ENCODE measurements around the gene ASXL2.
A peak's percentile ranks its signal among the peaks of the same experiment; 100 is the strongest.
"Not testable (repeated sequence)": the region's sequence is repeated elsewhere in the genome, so short reads cannot be mapped to it uniquely, and the experiment has no call there.

Gene ASXL2

DNA sequence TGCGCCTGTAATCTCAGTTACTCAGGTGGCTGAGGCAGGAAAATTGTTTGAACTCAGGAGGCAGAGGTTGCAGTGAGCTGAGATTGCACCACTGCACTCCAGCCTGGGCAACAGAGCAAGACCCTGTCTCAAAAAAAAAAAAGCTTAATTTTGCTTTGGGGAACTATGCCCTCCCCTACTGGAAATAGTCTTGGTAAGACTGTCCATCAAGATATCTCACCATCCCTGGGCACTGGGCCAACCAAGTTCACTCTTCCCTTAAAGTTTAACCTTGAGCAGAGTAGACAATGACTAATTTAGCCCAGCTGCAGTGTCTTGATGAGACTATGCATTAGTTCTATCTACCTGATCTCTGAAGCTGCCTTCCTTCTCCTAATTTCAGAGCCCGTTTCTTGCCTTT is 44.7 kb downstream of the ASXL2 start:
- Mint-ChIP-seq H3K9me3 (peaks cover 10 to 13% of the 10 kb centered on the region in 2 donors), H3K27ac (peak overlapping the region; percentile 84), H3K36me3 (peaks cover 37 to 56% of the 10 kb centered on the region in 2 donors), H3K27me3 (no peaks in the 10 kb centered on the region), H3K4me3 (no peak overlapping the region), H3K4me1 (peaks cover 10 to 40% of the 10 kb centered on the region in 2 donors)
- ATAC-seq (replicated peaks): no peak
- DNase-seq: no peak

DNA sequence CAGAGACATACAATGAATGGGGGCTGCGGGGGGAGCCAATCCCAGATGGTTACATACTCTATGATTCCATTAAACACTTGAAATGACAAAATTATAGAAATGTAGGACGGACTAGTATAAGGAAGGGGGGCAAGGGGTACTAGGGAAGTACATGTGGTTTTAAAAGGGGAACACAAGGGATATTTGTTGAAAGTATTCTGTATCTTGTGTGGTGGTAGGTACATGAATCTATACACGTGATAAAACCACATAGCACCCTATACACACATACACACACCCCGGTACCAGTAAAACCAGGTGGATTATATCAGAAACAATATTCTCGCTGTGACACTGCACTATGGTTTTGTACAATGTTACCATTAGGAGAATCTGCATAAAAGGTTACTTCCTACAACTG is 45.4 kb downstream of the ASXL2 start:
- H3K4me1 Mint-ChIP-seq: peaks cover 10 to 35% of the 10 kb centered on the region in 2 donors
- H3K27me3 Mint-ChIP-seq: no peaks in the 10 kb centered on the region
- H3K27ac Mint-ChIP-seq: no peak overlapping the region
- H3K36me3 Mint-ChIP-seq: peaks cover 37 to 56% of the 10 kb centered on the region in 2 donors
- H3K9me3 Mint-ChIP-seq: peaks cover 10 to 13% of the 10 kb centered on the region in 2 donors
- DNase-seq (no peak), ATAC-seq (replicated peaks) (no peak)
- no peak overlapping the region for H3K4me3 Mint-ChIP-seq

DNA sequence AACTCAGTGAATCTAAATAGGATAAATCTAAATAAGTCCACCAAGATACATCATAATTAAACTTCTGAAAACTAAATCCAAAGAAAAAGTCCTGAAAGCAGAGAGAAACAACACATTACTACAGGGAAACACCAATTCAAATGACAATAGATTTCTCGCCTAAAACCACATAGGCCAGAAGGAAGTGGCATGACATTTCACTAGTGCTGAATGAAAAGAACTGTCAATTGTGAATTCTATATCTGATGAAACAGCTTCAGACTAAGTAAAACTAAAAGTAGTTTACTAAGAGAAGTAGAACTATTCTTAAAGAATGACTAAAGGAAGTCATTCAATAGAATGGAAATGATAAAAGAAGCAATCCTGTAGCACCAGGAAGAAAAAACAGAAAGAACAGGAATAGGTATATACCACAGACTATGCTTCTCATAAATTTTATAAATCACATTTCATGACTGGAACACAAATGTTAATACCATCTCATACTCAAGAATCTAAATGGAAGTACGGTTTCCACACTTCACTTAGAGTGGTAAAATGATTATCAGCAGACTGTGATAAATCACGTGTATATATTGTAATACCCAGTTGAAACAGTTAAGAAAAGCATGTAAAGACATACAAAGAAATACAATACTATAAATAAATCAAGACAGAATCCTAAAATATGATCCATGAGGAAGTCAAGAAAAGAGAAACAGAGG is 46.4 kb downstream of the ASXL2 start:
- H3K27me3 Mint-ChIP-seq: no peaks in the 10 kb centered on the region
- H3K4me3 Mint-ChIP-seq: peak overlapping the region; percentile 43 to 48
- H3K36me3 Mint-ChIP-seq: peaks cover 37 to 60% of the 10 kb centered on the region in 2 donors
- peak; percentile 72 to 89 for ATAC-seq (replicated peaks)
- H3K27ac Mint-ChIP-seq: peak overlapping the region; percentile 16
- peaks cover 10 to 35% of the 10 kb centered on the region in 2 donors for H3K4me1 Mint-ChIP-seq
- DNase-seq: no peak
- peaks cover 10 to 13% of the 10 kb centered on the region in 2 donors for H3K9me3 Mint-ChIP-seq

DNA sequence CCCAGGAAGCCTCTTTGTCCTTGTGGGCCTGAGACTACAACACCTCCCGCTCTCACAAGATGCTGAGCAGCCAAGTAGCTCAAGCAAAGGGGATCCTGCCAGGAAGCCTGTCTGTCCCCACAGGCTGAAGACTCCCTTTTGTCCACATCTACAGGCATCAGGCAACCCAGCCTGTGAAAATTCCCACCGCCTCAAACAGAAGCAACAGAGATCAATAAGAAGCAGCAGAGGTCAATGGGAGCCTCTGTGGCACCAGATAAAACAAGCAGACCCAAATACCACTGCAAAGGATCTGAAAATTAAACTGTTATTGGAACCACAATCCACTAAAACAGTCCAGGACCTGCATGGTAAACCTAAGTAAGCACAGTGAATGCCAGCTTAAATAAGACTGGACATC is 48.5 kb downstream of the ASXL2 start:
- peaks cover 39 to 58% of the 10 kb centered on the region in 2 donors for H3K36me3 Mint-ChIP-seq
- peaks cover 10 to 13% of the 10 kb centered on the region in 2 donors for H3K9me3 Mint-ChIP-seq
- no peak for DNase-seq
- no peak overlapping the region for H3K27ac Mint-ChIP-seq
- peaks cover 18 to 52% of the 10 kb centered on the region in 2 donors for H3K4me1 Mint-ChIP-seq
- ATAC-seq (replicated peaks): no peak
- H3K4me3 Mint-ChIP-seq: no peak overlapping the region
- no peaks in the 10 kb centered on the region for H3K27me3 Mint-ChIP-seq

DNA sequence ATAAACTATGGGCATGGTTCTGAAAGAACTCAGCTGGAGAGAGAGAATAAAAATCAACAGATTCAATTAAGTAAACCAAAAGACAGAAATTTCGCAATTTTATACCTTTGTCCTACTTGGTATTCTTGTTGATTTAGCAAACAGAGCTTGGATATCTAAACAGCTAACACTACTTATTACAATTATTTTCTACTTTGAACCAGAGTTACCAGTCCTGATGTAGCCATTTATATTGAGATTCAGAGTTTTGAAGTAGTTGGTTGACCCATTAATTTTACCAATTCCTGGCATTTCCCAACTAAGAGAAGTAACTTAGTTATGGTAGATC is 48.9 kb downstream of the ASXL2 start:
- Mint-ChIP-seq H3K27ac (no peak overlapping the region), H3K4me3 (no peak overlapping the region), H3K4me1 (peaks cover 21 to 57% of the 10 kb centered on the region in 2 donors)

DNA sequence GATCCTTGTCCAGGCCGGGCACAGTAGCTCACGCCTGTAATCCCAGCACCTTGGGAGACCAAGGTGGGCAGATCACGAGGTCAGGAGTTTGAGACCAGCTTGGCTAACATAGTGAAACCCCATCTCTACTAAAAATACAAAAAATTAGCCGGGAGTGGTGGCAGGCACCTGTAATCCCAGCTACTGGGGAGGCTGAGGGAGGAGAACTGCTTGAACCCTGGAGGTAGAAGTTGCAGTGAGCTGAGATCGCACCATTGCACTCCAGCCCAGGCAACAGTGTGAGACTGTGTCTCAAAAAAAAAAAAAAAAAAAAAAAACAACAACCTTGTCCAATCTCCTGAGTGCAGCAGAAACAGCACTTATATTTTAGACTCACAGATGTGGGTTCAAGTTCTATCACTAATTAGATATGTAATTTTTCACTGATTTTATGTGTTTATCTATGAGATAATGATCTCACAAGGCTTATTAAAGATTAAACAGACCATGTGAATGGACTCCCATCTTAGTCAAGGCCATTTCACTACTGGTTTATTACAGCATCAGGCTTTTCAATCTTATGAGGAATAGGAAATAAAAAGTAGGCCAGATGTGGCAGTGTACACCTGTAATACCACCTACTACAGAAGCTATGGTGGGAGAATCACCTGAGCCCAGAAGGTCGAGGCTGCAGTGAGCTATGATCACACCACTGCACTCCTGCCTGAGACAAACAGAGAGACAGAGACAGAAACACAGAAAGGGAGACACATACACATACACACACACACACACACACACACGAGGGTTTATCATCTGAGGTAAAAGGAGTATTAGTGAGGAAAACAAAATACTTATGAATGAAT is 49.5 kb downstream of the ASXL2 start:
- peak overlapping the region in 1 of 2 donors; percentile 6 for H3K4me3 Mint-ChIP-seq
- not testable (repeated sequence) for H3K27ac Mint-ChIP-seq; DNase-seq; H3K27me3 Mint-ChIP-seq; ATAC-seq (replicated peaks)
- H3K4me1 Mint-ChIP-seq: peaks cover 21 to 58% of the 10 kb centered on the region in 2 donors
- peaks cover 8 to 13% of the 10 kb centered on the region in 2 donors for H3K9me3 Mint-ChIP-seq
- H3K36me3 Mint-ChIP-seq: peaks cover 34 to 50% of the 10 kb centered on the region in 2 donors

More for the DNA sequence above, 48.9 kb downstream of the ASXL2 start:
- Mint-ChIP-seq H3K36me3 (peaks cover 38 to 53% of the 10 kb centered on the region in 2 donors), H3K27me3 (no peaks in the 10 kb centered on the region), H3K9me3 (peaks cover 10 to 13% of the 10 kb centered on the region in 2 donors)
- ATAC-seq (replicated peaks): no peak
- DNase-seq: no peak

DNA sequence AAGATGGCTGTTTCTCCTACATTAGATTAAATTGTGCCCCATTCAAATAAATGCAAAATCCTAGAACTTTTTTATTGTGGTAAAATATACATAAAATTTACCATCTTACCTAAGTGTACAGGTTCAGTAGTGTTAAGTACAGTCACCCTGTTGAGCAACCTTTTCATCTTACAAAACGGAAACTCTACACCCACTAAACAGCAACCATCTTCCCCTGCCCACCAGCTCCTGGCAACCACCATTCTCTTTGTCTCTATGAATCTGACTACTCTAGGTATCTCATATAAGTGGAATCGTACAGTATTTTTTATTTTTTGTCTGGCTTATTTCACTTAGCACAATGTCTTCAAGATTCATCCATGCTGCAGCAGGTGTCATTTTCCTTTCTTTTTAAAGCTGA is 53.0 kb downstream of the ASXL2 start:
- H3K4me3 Mint-ChIP-seq: peak overlapping the region in 1 of 2 donors; percentile 58
- DNase-seq (no peak), ATAC-seq (replicated peaks) (peak; percentile 54 to 62)
- peaks cover 22 to 36% of the 10 kb centered on the region in 2 donors for H3K36me3 Mint-ChIP-seq
- no peak overlapping the region for H3K27ac Mint-ChIP-seq
- no peaks in the 10 kb centered on the region for H3K9me3 Mint-ChIP-seq
- peaks cover 21 to 59% of the 10 kb centered on the region in 2 donors for H3K4me1 Mint-ChIP-seq
- no peaks in the 10 kb centered on the region for H3K27me3 Mint-ChIP-seq

DNA sequence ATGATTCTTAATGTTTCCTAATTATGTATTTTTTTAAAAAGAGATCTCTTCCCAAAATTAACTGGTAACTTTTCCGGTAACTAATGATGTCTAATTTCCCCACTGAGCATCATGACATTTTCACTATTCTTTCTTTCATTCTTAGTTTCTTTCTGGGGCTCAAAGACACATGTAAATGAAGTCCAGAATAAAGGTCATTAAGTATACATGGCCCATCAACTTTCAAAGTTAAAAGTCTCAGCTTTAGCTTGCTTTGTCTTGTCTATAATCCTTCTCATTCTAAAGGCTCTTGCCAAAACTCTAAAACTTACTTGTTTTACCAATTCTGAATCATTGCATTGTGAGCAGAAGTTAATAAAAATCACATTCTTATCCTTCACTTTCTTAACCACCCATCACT is 53.6 kb downstream of the ASXL2 start:
- ATAC-seq (replicated peaks): peak; percentile 62 to 69
- H3K4me1 Mint-ChIP-seq: peaks cover 20 to 55% of the 10 kb centered on the region in 2 donors
- H3K27me3 Mint-ChIP-seq: no peaks in the 10 kb centered on the region
- H3K9me3 Mint-ChIP-seq: no peaks in the 10 kb centered on the region
- DNase-seq: no peak
- peak overlapping the region; percentile 13 to 58 for H3K4me3 Mint-ChIP-seq
- peak overlapping the region; percentile 22 for H3K27ac Mint-ChIP-seq
- H3K36me3 Mint-ChIP-seq: peaks cover 18 to 32% of the 10 kb centered on the region in 2 donors

DNA sequence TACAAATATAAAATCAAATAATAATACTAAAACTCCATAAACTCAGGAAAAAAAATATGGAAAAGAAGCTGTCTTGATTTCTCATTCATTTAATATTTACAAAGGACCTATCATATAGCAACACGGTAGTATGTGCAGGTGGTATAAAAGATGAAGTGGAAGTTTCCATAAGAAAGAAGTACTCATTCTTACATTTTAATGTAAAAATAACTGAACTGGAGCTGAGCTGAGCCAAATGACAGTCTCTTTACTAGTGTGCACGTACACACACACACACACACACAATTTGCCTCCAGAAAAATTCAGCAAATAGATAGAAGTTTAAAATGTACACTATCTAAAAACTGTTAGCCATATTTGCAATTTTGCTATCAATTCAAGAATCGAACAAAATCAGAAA is 54.1 kb downstream of the ASXL2 start:
- H3K4me3 Mint-ChIP-seq: peak overlapping the region in 1 of 2 donors; percentile 58
- peaks cover 17 to 30% of the 10 kb centered on the region in 2 donors for H3K36me3 Mint-ChIP-seq
- peaks cover 18 to 51% of the 10 kb centered on the region in 2 donors for H3K4me1 Mint-ChIP-seq
- H3K27ac Mint-ChIP-seq: no peak overlapping the region
- H3K27me3 Mint-ChIP-seq: no peaks in the 10 kb centered on the region
- no peak for DNase-seq
- H3K9me3 Mint-ChIP-seq: no peaks in the 10 kb centered on the region
- peak; percentile 52 for ATAC-seq (replicated peaks)

DNA sequence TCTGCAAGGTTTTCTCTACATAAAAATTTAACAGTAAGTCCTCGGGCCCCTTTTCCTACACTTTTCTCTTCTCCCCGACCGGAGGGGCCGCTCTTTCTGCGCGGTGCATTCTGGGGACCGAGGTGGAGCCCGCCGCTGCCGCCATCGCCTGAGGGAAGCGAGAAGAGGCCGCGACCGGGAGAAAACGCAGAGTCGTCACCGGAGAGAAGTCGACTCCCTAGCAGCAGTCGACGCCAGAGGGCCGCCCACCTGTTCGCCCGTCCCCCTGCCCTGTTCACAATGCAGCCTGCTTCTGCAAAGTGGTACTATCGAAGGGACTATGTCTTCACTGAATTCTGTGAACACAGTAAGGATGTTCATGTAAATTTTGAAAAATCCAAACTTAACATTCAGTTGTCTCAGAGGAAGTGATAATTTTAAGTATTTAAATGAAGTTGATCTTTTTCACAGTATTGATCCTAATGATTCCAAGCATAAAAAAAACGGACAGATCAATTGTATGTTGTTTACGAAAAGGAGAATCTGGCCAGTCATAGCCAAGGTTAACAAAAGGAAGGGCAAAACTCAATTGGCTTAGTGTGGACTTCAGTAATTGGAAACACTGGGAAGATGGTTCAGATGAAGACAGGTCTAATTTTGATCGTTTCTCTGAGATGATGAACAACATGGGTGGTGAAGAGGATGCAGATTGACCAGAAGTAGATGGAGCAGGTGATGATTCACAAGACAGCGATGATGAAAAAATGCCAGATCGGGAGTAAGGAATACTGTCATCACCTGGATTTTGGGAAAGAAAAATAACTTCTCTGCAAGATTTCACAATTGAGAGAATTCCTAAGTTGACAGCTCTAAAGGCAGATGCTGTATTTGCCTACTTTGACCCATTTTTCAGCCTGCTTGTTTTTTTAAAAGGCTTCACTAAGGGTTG is 55.8 kb downstream of the ASXL2 start:
- Mint-ChIP-seq H3K4me1 (peaks cover 19 to 55% of the 10 kb centered on the region in 2 donors), H3K27me3 (no peaks in the 10 kb centered on the region), H3K27ac (peak overlapping the region; percentile 91), H3K36me3 (peaks cover 17 to 22% of the 10 kb centered on the region in 2 donors), H3K4me3 (peak overlapping the region; percentile 37 to 80), H3K9me3 (no peaks in the 10 kb centered on the region)
- ATAC-seq (replicated peaks): peak; percentile 85 to 90
- DNase-seq: peak; percentile 48

DNA sequence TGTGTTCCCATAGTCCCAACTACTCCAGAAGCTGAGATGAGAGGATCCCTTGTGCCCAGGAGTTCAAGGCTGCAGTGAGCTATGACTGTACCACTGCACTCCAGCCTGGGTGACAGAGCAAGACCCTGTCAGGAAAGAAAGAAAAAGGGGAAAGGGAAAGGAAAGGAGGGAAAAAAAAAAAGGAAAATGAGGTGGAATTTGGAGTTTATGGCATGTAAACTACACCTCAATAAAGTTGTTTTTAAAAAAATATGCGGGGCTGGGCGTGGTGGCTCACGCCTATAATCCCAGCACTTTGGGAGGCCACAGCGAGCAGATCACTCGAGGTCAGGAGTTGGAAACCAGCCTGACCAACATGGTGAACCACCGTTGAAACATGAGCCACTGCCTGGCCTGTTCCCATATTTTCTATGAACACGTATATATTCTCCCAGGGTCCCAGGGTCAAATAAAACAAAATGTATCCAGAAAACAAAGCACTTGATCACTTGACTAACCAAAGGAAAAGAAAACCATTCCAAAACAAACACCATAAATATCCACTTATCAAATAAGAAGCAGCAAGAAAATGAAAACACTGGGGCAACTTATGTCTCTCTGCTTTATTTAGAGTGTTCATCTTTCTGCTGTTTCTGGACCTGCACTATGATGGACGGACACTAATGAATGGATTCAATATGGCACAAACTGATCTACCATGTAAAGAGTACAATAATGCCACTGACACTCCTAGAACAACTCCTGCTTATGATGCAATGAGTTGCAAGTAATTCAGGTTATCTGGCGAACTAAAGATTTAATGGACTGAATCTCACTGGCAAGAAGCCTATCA is 56.8 kb downstream of the ASXL2 start:
- no peaks in the 10 kb centered on the region for H3K27me3 Mint-ChIP-seq

DNA sequence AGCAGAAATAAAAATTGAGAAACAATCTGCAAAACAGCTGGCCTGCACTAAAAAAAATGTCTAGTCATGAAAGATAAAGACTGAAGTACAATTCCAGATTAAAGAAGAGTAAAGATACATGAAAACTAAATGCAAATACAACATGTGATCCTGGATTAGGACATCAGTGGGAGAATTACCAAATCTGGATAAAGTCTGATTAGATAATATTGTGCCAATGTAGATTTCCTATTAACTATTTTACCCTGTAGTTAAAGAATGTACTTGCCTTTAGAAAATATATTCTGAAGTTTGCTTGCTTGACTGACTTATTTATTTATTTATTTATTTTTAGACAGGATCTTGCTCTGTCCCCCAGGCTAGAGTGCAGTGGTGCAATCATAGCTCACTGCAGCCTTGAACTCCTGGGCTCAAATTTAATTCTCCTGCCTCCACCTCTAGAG is 58.7 kb downstream of the ASXL2 start:
- Mint-ChIP-seq H3K9me3 (no peaks in the 10 kb centered on the region), H3K36me3 (peaks cover 19 to 27% of the 10 kb centered on the region in 2 donors), H3K27ac (no peak overlapping the region), H3K4me1 (peaks cover 10 to 47% of the 10 kb centered on the region in 2 donors), H3K27me3 (no peaks in the 10 kb centered on the region), H3K4me3 (no peak overlapping the region)
- DNase-seq (no peak), ATAC-seq (replicated peaks) (no peak)

More for the DNA sequence above, 56.8 kb downstream of the ASXL2 start:
- H3K9me3 Mint-ChIP-seq: no peaks in the 10 kb centered on the region
- H3K27ac Mint-ChIP-seq: peak overlapping the region; percentile 80
- no peak for ATAC-seq (replicated peaks)
- H3K4me1 Mint-ChIP-seq: peaks cover 19 to 56% of the 10 kb centered on the region in 2 donors
- H3K4me3 Mint-ChIP-seq: peak overlapping the region; percentile 37 to 80
- peaks cover 16 to 20% of the 10 kb centered on the region in 2 donors for H3K36me3 Mint-ChIP-seq
- no peak for DNase-seq

DNA sequence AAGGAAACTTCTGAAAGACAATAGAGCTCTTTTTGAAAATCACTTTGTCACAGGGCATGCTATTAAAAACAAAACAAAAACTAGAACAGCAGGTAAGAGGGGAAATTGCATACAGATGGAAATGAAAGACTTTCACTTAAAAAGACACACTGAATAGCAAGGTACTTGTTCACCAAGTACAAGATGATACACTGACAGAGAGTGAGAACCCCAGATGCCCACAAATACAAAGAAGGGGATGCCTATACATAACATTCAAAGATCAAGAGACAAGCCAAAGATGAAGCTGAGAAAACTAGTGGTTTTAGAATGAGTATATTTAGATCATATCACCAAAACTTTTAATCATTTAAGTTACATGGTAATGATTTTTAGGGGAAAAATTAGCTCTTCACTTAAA is 60.7 kb downstream of the ASXL2 start:
- DNase-seq: no peak
- H3K27ac Mint-ChIP-seq: no peak overlapping the region
- peaks cover 8 to 34% of the 10 kb centered on the region in 2 donors for H3K4me1 Mint-ChIP-seq
- peaks cover 18 to 25% of the 10 kb centered on the region in 2 donors for H3K36me3 Mint-ChIP-seq
- no peak overlapping the region for H3K4me3 Mint-ChIP-seq
- H3K9me3 Mint-ChIP-seq: no peaks in the 10 kb centered on the region
- H3K27me3 Mint-ChIP-seq: no peaks in the 10 kb centered on the region
- peak; percentile 34 to 42 for ATAC-seq (replicated peaks)

All from stimulated activated naive B cell treated with anti-CD40 and anti-IgM and Interleukin-4, amounts not matched to agents 10 μg/mL and 1 μg/mL and 100 μg/mL, for 72 hours (primary cell).